Stimulated activated CD8-positive, alpha-beta memory T cell treated with anti-CD3 and anti-CD28 coated beads, Interleukin-15, amount 100 ng/mL, for 1 hour (primary cell): ENCODE data around the gene ATXN7L1.

Experiments used
- DNase-seq: peaks from one replicate; pipeline ENCODE4 v3.0.0-alpha.2; 2020; ENCODE audit warnings: low read depth

The ATXN7L1 gene

GRCh38 chr7:105583061-105583460 is 293.3 kb downstream of the ATXN7L1 start:
- DNase-seq, result no peak

DNA sequence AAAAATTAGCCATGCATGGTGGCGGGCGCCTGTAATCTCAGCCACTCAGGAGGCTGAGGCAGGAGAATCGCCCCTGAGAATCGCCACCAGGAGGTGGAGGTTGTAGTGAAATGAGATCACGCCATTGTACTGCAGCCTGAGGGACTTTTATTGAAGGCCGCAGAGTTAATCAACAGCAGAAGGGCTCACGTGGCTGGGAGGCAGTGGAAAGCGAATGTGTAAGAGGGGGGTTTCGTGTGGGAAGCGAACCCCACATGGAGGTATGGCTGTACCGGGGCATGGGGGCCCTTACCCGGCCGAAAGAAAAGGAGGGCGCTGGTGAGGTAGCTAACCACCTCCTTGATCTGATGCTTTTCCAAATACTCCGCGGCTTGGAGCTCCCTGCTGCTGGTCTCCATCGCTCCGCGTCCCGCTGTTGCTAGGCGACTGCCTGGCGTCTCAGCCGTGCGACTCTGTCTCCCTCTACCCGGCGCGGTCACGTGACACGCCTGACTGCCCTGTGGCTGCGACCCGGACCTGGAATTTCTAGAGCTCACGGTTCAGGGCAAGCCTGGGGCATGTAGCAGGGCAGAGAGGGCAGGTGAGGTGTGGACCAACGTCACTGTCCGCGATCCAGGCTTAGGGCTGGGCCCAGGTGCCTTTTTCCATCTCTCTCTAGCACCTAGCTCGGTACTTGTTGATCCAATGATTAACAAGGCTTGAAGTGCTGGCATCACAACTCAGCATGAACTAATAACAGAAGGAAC is 295.2 kb downstream of the ATXN7L1 start, which contains the start of gene EFCAB10:
EFCAB10 (minus strand) TSS at position 428 of the 746 bp plus-strand sequence; CDS start at position 398, 30 bp downstream.
- DNase-seq, result no peak

DNA sequence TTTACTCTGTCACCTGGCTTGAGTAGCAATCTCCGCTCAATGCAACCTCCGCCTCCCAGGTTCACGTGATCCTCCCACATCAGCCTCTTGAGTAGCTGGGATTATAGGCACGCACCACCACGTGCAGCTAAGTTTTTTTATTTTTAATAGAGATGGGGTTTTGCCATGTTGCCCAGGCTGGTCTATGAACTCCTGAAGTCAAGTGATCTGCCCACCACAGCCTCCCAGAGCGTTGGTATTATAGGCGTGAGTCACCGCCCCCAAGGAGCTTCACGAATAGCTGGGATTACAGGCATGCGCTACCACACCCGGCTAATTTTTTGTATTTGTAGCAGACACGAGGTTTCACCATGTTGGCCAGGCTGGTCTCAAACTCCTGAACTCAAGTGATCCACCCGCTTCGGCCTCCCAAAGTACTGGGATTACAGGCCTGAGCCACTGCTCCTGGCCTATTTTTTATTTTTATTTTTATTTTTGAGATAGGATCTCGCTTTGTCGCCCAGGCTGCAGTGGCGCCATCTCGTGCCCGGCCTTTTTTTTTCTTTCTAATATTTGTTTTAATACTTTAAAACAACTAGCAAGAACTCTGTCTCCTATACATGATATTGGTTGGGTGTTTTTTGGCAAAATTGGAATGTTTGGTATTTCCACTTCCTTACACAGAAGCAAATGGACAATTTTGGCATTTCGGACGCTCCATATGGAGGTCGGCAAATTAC is 296.2 kb downstream of the ATXN7L1 start:
- no peak for DNase-seq

GRCh38 chr7:105578496-105578895 is 297.9 kb downstream of the ATXN7L1 start:
- DNase-seq, result no peak

DNA sequence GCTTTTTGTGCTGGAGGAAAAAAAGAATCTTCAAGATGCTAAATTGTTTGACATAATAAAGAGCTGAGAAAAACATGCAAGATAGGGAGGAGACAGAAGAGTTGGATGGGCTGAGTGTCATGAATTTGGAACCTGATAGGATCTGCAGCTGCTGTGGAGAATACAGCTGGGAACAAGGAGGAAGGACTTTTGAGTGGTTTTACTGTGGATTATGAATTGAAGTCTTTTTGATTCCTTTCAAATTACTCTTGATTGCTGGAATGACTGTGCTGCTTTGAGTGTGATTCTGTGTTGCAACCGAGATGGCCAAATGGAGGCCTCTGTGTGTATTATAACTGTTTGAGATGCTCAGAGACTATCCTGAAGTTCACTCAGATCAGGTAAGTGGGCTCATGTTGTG is 299.1 kb downstream of the ATXN7L1 start:
- no peak for DNase-seq

DNA sequence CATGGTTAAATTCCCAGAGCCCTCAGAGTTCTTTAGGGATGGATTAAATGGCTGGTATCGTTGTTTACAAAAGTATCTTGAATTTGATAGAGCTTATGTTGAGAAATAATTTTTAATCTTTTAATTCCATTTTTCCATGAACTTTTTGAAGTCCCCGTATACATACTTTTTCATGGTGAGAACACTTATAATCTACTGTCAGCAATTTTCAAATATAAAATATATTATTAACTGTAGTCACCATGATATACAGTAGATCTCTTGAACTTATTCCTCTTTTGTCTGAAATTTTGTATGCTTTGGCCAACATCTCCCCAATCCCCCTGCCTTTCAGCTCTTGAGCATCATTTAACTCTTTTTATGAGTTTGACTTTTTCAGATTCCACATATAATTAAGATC is 304.5 kb downstream of the ATXN7L1 start:
- no peak for DNase-seq

DNA sequence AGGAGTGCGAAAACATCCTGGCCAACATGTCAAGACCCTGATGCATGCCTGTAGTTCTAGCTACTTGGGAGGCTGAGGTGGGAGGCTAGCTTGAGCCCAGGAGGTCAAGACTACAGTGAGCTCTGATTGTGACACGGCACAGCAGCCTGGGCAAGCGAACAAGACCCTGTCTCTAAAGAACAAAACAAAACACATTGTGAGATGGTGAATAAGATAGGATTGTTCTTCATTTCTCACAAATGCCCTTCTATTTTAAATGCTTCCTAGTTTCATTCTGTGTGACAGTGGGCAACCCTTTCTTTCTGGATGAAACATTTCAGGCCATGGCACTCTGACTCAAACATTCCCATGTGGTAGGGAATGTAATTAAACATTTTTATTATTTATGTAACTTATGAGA is 308.6 kb downstream of the ATXN7L1 start:
- DNase-seq, result no peak

GRCh38 chr7:105567024-105567423 is 309.4 kb downstream of the ATXN7L1 start:
- DNase-seq, result no peak

DNA sequence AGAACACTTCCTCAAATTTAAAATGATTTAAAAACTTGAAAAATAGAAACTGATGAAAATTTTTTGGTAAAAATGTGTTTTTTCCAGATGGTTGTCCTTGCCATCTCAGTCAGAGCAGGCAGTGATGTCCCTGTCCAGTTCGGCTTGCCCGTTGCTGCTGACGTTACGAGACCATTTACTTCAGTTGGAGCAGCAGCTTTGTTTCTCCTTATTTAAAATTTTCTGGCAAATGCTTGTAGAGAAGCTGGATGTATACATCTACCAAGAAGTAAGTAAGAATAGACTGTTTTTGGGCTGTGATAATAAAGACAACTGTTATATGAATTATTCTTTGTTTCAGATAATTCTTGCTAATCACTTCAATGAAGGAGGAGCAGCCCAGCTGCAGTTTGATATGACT is 311.2 kb downstream of the ATXN7L1 start:
- DNase-seq, result no peak

GRCh38 chr7:105559926-105560325 is 316.5 kb downstream of the ATXN7L1 start:
- DNase-seq, result no peak
